Measurements from ENCODE around the gene SEC22C. TPM values are rescaled to one million over a fixed set of nuclear protein-coding genes. Genes with fewer than 3 reads are reported as not detected.
"Not testable (repeated sequence)": the region's sequence is repeated elsewhere in the genome, so short reads cannot be mapped to it uniquely, and the experiment has no call there.

The SEC22C gene
- total RNA-seq, 1 experiment from 2014 or later, result 65.0 TPM

GRCh38 chr3:42582474-42583070 is 805 bp upstream of the SEC22C start:
- DNase-seq (ENCODE audit: low read depth), result no peak

- DNase-seq (ENCODE audit: low read depth), result no peak
These were observed 413 bp downstream of the SEC22C start for GRCh38 chr3:42581400-42581708.

- not testable (repeated sequence) for DNase-seq (ENCODE audit: low read depth)
These were observed 2.4 kb downstream of the SEC22C start for GRCh38 chr3:42579346-42579745.

GRCh38 chr3:42578054-42578453 is 3.7 kb downstream of the SEC22C start:
- DNase-seq (ENCODE audit: low read depth), result no peak

- no peak for DNase-seq (ENCODE audit: low read depth)
These were observed 6.5 kb downstream of the SEC22C start for GRCh38 chr3:42575137-42575741.

- DNase-seq (ENCODE audit: low read depth), result peak; percentile 44
These were observed 9.5 kb downstream of the SEC22C start for GRCh38 chr3:42572278-42572677.

GRCh38 chr3:42569593-42570142 is 12.1 kb downstream of the SEC22C start:
- no peak for DNase-seq (ENCODE audit: low read depth)

GRCh38 chr3:42562047-42562907 is 19.5 kb downstream of the SEC22C start:
- DNase-seq (ENCODE audit: low read depth), result no peak

- DNase-seq (ENCODE audit: low read depth), result peak; percentile 32
These were observed 23.9 kb downstream of the SEC22C start for GRCh38 chr3:42557854-42558253.

- DNase-seq (ENCODE audit: low read depth), result not testable (repeated sequence)
These were observed 24.9 kb downstream of the SEC22C start for GRCh38 chr3:42556817-42557216.

- no peak for DNase-seq (ENCODE audit: low read depth)
These were observed 25.6 kb downstream of the SEC22C start for GRCh38 chr3:42556089-42556632.

- DNase-seq (ENCODE audit: low read depth), result no peak
These were observed 28.9 kb downstream of the SEC22C start for GRCh38 chr3:42552830-42553229.

- DNase-seq (ENCODE audit: low read depth), result no peak
These were observed 31.5 kb downstream of the SEC22C start for GRCh38 chr3:42550250-42550649.

GRCh38 chr3:42549131-42549530 is 32.6 kb downstream of the SEC22C start:
- no peak for DNase-seq (ENCODE audit: low read depth)

GRCh38 chr3:42547401-42547945 is 34.3 kb downstream of the SEC22C start:
- DNase-seq (ENCODE audit: low read depth), result peak; percentile 56

- DNase-seq (ENCODE audit: low read depth), result no peak
These were observed 35.0 kb downstream of the SEC22C start for GRCh38 chr3:42546691-42547213.

GRCh38 chr3:42545284-42545900 is 36.4 kb downstream of the SEC22C start:
- DNase-seq (ENCODE audit: low read depth), result no peak

GRCh38 chr3:42544492-42545283 is 37.1 kb downstream of the SEC22C start:
- no peak for DNase-seq (ENCODE audit: low read depth)

- DNase-seq (ENCODE audit: low read depth), result no peak
These were observed 40.7 kb downstream of the SEC22C start for GRCh38 chr3:42541079-42541478.

Data from HT1080 (cell line).